ENCODE results near the gene PRRG4.
"Not testable (repeated sequence)": the region's sequence is repeated elsewhere in the genome, so short reads cannot be mapped to it uniquely, and the experiment has no call there.

The PRRG4 gene

GRCh38 chr11:32819187-32819586 is 10.5 kb upstream of the PRRG4 start:
- in situ Hi-C loops (cut with HindIII; ENCODE audit: low sequenced_read_pairs), result no loop called here
- no peak for DNase-seq (ENCODE audit: low read depth)
- H3K4me3 ChIP-seq (ENCODE audit: low read depth, low read length), result no peak overlapping the region
- TF ChIP-seq CTCF (IDR thresholded peaks at IDR 0.05; ENCODE audit: low read depth, low read length, missing control alignments), result no peak

GRCh38 chr11:32820497-32820896 is 9.2 kb upstream of the PRRG4 start:
- in situ Hi-C loops (cut with HindIII; ENCODE audit: low sequenced_read_pairs), result no loop called here
- H3K4me3 ChIP-seq (ENCODE audit: low read depth, low read length), result no peak overlapping the region
- DNase-seq (ENCODE audit: low read depth), result no peak
- no peak for TF ChIP-seq CTCF (IDR thresholded peaks at IDR 0.05; ENCODE audit: low read depth, low read length, missing control alignments)

- no peak overlapping the region for H3K4me3 ChIP-seq (ENCODE audit: low read depth, low read length)
- no peak for TF ChIP-seq CTCF (IDR thresholded peaks at IDR 0.05; ENCODE audit: low read depth, low read length, missing control alignments)
- in situ Hi-C loops (cut with HindIII; ENCODE audit: low sequenced_read_pairs), result no loop called here
- DNase-seq (ENCODE audit: low read depth), result no peak
Measured at GRCh38 chr11:32821517-32821916, 8.2 kb upstream of the PRRG4 start.

- in situ Hi-C loops (cut with HindIII; ENCODE audit: low sequenced_read_pairs), result no loop called here
Measured at GRCh38 chr11:32821917-32822560, 7.7 kb upstream of the PRRG4 start.

GRCh38 chr11:32823617-32824016 is 6.1 kb upstream of the PRRG4 start:
- DNase-seq (ENCODE audit: low read depth); in situ Hi-C loops (cut with HindIII; ENCODE audit: low sequenced_read_pairs): not testable (repeated sequence)

More at GRCh38 chr11:32821917-32822560, 7.7 kb upstream of the PRRG4 start:
- no peak for DNase-seq (ENCODE audit: low read depth)
- no peak for TF ChIP-seq CTCF (IDR thresholded peaks at IDR 0.05; ENCODE audit: low read depth, low read length, missing control alignments)
- H3K4me3 ChIP-seq (ENCODE audit: low read depth, low read length), result no peak overlapping the region

GRCh38 chr11:32826113-32826512 is 3.6 kb upstream of the PRRG4 start:
- in situ Hi-C loops (cut with HindIII; ENCODE audit: low sequenced_read_pairs), result no loop called here
- H3K4me3 ChIP-seq (ENCODE audit: low read depth, low read length), result no peak overlapping the region
- DNase-seq (ENCODE audit: low read depth), result no peak
- TF ChIP-seq CTCF (IDR thresholded peaks at IDR 0.05; ENCODE audit: low read depth, low read length, missing control alignments), result no peak

More at GRCh38 chr11:32823617-32824016, 6.1 kb upstream of the PRRG4 start:
- not testable (repeated sequence) for H3K4me3 ChIP-seq (ENCODE audit: low read depth, low read length)

- in situ Hi-C loops (cut with HindIII; ENCODE audit: low sequenced_read_pairs), result no loop called here
- no peak for DNase-seq (ENCODE audit: low read depth)
- no peak for TF ChIP-seq CTCF (IDR thresholded peaks at IDR 0.05; ENCODE audit: low read depth, low read length, missing control alignments)
- H3K4me3 ChIP-seq (ENCODE audit: low read depth, low read length), result no peak overlapping the region
Measured at GRCh38 chr11:32827276-32827675, 2.5 kb upstream of the PRRG4 start.

All from astrocyte of the cerebellum (primary cell).